HG03432 (cell line): Measurements from ENCODE around the gene TRDN.
"Not testable (repeated sequence)": the region's sequence is repeated elsewhere in the genome, so short reads cannot be mapped to it uniquely, and the experiment has no call there.

Source experiments
- ATAC-seq: cut with Tn5 transposase; IDR thresholded peaks from one replicate; pipeline ENCODE4 v1.9.1; 2021; ENCODE audit warnings: mild to moderate bottlenecking, moderate library complexity; ENCODE audit not compliant: unreplicated experiment

The TRDN gene

DNA sequence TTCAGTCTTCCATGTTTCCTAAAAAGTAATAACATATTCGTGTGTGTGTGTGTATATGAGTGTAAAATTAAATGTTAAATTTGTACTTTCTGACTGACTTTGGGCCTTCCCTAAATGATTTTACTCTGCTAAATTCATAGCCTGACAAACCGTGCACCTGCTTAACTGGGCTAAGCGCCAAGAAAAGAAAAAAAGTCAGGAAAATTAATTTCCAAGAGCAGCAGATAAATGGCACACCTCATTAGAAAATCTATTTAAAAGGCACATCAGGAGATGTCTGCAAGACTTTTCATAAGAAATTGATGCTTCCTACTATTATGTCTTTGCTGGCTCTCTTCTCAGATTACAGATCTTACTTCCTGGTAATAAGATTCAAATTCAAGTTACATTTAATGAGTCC is 72.4 kb downstream of the TRDN start:
- ATAC-seq, result no peak

GRCh38 chr6:123562677-123563076 is 74.1 kb downstream of the TRDN start:
- ATAC-seq, result no peak

GRCh38 chr6:123562264-123562663 is 74.5 kb downstream of the TRDN start:
- no peak for ATAC-seq

GRCh38 chr6:123559816-123560215 is 76.9 kb downstream of the TRDN start:
- ATAC-seq, result not testable (repeated sequence)

DNA sequence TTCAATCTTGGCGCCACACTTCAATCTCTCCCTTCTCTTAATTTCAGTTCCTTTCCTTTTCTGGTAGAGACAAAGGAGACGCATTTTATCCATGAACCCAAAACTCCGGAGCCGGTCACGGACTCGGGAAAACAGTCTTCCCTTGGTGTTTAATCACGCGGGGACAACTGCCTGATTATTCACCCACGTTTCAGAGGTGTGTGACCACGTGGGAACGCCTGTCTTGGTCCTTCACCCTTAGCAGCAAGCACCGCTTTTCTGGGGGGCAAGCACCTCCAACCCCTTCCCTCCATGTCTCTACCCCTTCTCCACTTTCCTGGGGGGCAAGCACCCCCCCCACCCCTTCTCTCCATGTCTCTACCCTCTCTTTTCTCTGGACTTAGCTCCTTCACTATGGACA is 79.3 kb downstream of the TRDN start:
- ATAC-seq, result not testable (repeated sequence)

- ATAC-seq, result no peak
These were observed 84.6 kb downstream of the TRDN start for GRCh38 chr6:123551939-123552707.

DNA sequence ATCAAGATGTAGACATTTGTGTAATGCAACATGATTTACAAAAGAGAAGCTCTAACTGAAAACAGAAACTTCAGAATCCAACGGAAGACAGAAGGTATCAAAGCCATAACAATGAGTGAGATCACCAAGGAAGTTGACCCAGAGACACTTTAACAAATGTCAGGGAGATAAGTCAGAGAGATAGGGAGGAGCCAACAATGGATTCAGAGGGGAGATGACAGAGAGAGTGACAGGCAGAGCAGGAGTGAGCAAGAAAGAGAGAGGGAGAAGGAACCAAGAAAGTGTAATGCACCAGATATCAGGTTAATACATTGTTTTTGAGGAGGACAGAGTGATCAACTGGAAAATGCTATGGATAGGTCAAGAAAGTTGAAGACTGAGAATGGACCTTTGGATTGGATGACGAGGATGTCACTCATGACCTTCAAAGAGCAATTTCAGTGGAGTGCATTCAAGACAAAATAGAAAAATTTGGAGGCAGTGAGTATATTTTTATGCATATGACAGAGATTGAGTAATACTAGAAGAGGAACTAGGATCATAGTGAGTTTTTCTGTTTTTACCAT is 86.6 kb downstream of the TRDN start:
- no peak for ATAC-seq

GRCh38 chr6:123549476-123549875 is 87.3 kb downstream of the TRDN start:
- no peak for ATAC-seq

GRCh38 chr6:123547216-123547978 is 89.4 kb downstream of the TRDN start:
- no peak for ATAC-seq

DNA sequence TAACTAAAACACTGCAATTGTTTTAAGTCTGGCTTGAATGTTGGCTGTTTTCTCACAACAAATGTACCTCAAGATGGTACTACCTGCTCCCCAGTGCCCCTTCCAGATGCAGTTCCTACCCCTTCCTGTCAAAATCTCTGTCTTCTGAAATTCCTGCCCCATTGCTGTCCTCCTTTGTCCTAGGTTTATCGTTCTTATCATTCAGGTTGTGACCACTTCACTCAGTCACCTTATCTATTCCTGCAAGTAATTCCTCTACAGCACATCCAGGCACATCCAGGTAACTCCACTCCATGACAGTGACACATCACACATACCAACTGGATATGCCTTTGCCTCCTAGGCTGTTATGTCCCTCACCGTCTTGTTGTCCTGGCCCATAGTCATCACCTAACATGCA is 90.2 kb downstream of the TRDN start:
- ATAC-seq, result no peak

DNA sequence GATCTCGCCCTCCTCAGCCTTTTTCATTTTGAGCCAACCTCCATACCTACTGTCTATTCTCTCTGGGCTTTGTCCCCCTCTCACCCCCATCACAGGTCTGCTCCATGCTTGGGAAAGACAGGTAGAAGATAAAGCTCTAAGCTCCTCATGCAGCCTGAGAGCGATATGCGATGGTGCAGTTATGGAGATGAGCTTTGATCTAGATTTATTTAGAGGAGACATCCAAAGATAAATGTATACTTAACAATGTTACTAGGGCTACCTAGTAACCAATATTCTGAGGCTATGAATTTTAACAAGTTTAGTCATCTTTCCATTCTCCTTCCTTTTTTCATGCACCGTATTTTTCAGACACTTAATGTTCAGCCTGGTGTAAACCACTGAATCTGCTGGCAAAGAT is 95.3 kb downstream of the TRDN start:
- no peak for ATAC-seq

DNA sequence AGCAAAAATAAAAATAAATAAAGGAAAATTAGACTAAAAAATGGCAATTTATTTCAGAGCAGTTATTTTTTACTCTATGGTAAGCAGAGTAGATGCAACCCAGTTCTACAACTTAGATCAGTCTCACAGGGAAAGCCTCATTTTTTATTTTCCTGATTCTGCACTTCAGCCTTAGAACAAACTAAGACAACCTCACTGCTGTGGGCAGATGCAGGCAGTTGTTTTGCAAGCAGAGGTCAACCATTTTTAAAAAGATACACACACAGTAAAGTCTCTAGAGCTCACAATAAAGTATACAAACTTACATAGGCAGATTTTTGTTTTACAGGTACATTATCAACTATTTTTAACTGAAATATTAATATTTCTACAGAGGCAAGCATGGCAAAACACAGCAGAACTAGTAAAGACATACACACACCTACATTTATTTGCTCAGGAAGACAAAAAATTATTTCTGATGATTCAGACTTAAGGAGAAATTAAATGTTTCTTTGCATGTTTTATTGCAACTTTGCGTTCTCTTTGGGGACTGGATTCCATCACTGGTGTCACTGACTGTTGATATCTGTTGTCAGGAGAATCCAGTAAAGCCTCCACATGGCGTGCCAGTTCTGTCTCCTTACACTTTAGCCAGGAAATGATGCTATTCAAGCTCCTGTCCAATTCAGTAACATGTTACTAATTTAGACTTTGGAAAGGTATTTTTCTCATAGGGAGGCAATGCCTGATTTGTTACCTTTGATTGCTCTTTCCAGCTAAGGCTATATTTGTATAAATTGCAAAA is 102.7 kb downstream of the TRDN start:
- no peak for ATAC-seq

DNA sequence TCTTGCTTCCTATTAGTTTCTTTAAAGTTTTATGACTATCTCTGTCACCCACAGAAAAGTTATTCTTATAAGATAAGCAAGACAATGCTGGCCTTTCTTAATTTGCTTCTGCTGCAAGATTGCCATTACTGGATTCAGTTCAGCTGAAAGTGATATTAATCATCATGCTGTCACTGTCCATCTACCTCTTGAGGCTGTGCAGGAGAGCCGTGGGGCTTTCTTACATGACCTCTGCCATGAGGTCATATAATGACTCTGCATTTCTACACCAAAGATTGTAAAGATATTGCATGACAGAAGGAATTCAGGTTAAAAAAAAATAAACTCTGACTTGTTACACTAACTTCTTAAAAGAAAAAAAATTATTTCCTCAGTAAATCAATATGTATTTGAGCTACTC is 106.9 kb downstream of the TRDN start:
- peak; percentile 70 for ATAC-seq

DNA sequence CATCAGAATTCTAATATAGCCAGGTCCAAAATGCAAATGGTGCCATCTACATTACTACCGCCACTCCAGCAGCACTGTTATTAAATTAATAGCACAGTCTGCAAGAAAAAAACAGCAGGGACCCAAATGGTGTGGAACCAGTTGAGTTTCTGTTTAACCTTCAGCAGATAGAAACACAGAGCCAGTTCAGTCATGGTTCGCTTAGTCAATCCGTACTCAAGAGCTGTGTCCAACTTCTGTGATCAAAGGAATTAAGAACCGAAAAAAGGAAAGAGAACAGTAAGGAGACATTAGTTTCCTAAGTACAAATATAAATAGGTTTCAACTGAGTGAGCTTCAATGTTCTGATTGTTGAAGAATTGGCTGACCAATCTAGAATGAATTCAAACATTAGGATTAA is 107.7 kb downstream of the TRDN start:
- no peak for ATAC-seq

DNA sequence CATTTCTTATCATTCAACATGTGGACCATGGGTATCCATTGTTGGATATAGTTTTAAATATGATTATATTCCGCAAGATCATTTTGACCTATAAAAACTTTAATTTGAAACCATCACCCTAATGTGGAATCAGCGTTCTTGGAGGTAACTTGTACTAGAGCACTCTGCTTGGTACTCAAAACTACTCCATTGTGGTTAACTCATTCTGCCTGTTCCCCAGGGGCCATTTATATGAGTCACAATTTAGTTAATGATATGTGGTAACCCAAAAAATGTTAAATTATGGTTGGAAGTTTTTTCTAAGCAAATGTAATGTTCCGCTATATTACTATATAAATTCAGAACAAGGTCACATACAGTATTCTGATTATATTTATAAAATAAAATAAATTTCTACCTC is 109.3 kb downstream of the TRDN start:
- ATAC-seq, result no peak

GRCh38 chr6:123526128-123526527 is 110.6 kb downstream of the TRDN start:
- ATAC-seq, result peak; percentile 77

GRCh38 chr6:123524781-123525180 is 112.0 kb downstream of the TRDN start:
- no peak for ATAC-seq

GRCh38 chr6:123520217-123520616 is 116.5 kb downstream of the TRDN start:
- ATAC-seq, result no peak

DNA sequence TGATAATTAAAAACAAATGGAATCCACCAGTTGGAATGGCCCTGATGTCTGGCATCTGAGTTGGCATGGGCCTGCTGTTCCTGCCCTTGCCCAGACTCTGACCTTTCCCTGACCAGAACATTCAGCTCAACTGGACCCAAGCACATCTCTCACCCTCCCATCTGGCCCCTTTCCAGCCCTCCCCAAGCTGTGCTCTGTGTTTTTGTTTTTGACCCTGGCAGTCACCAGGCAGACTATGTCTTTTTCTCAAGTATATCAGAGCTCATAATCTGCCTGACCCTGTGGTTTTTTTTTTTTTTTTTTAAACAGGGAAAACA is 117.6 kb downstream of the TRDN start:
- ATAC-seq, result no peak

GRCh38 chr6:123518441-123519188 is 118.1 kb downstream of the TRDN start:
- no peak for ATAC-seq

DNA sequence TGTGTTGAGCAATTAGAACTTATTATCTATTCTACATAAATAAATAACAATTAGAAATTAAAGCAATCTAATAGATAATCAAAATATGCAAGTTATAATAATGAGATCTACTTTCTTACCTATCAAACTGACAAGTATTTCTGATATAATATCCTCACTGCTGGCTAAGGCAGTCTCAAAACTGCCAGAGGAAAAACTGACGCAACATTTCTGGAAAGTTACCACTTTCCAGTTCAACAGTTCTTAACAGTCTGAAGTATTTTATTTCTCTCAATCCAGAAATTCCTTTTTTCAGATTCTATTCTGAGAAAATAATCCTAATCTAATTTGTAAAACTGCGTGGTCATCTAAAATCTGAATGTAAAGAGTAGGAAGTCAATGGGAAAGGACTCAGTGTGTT is 121.0 kb downstream of the TRDN start:
- no peak for ATAC-seq
